HepG2 (cell line): ENCODE measurements around the gene MED9. TPM values are rescaled to one million over a fixed set of nuclear protein-coding genes. Genes with fewer than 3 reads are reported as not detected.

Experiments used
- AHR ChIP-seq: IDR thresholded peaks from 2 replicates; pipeline ENCODE4 v1.6.1; 2018; ENCODE audit warnings: missing genetic modification reagents, missing compliant biosample characterization
- FOXK2 ChIP-seq: fragments of 450-650 bp; IDR thresholded peaks from 2 replicates; pipeline ENCODE4 v1.6.1; 2016
- HMG20A ChIP-seq: IDR thresholded peaks from 2 replicates; pipeline ENCODE4 v1.6.1; 2016; ENCODE audit warnings: borderline replicate concordance
- KLF15 ChIP-seq: sonication (generic); formaldehyde crosslinking; IDR thresholded peaks from 2 replicates; pipeline ENCODE4 v1.8.1; 2023; ENCODE audit warnings: borderline replicate concordance, mild to moderate bottlenecking, inconsistent platforms, missing genetic modification reagents, mixed read lengths
- ONECUT2 ChIP-seq: sonication (generic); formaldehyde crosslinking; IDR thresholded peaks from 2 replicates; pipeline ENCODE4 v1.4.0; 2020; ENCODE audit warnings: missing genetic modification reagents
- SALL2 ChIP-seq: sonication (generic); formaldehyde crosslinking; IDR thresholded peaks from 2 replicates; pipeline ENCODE4 v1.8.1; 2023; ENCODE audit warnings: mild to moderate bottlenecking, missing genetic modification reagents, inconsistent platforms
- SETDB1 ChIP-seq: sonication (generic); formaldehyde crosslinking; IDR thresholded peaks from 2 replicates; pipeline ENCODE4 v1.5.1; 2020; ENCODE audit warnings: missing genetic modification reagents, mild to moderate bottlenecking, borderline replicate concordance
- TOPORS ChIP-seq: sonication (generic); formaldehyde crosslinking; IDR thresholded peaks from 2 replicates; pipeline ENCODE4 v1.8.0; 2023; ENCODE audit warnings: mild to moderate bottlenecking, missing genetic modification reagents
- ZKSCAN8 ChIP-seq: IDR thresholded peaks from 2 replicates; pipeline ENCODE4 v1.6.1; 2016; ENCODE audit warnings: borderline replicate concordance, missing genetic modification reagents, missing compliant biosample characterization
- ZNF329 ChIP-seq: sonication (generic); formaldehyde crosslinking; IDR thresholded peaks from 2 replicates; pipeline ENCODE4 v1.9.0; 2021; ENCODE audit warnings: low read depth, mild to moderate bottlenecking, missing genetic modification reagents
- ZNF484 ChIP-seq: sonication (generic); formaldehyde crosslinking; IDR thresholded peaks from 2 replicates; pipeline ENCODE4 v1.5.1; 2020; ENCODE audit warnings: mild to moderate bottlenecking, low read depth, missing genetic modification reagents, borderline replicate concordance
- ZNF660 ChIP-seq: sonication (generic); formaldehyde crosslinking; IDR thresholded peaks from 2 replicates; pipeline ENCODE4 v1.5.1; 2020; ENCODE audit warnings: mild to moderate bottlenecking, low read depth, missing genetic modification reagents, borderline replicate concordance
- polyA plus RNA-seq, 8 experiments: library from polyadenylated mRNA; depleted of rRNA in 3 of 8; stranded (reverse) in 7 of 8; unstranded in 1 of 8; fragments of >200 nt; fragmentation: Illumina TruSeq in 4 of 8; extraction: Trizol in 4 of 8; gene quantifications; 2 replicates each; pipeline versions ENCODE4 v1.2.1 to v1.2.3, GENCODE V29; 2011 to 2016; ENCODE audit warnings: low read depth in 4 of 8, missing spikeins in 1 of 8, mixed read lengths in 1 of 8; ENCODE audit not compliant: insufficient read depth in 1 of 8
- total RNA-seq, 5 experiments: library from RNA; depleted of rRNA; stranded (reverse); fragments of >200 nt; fragmentation: Illumina TruSeq; extraction: Trizol; gene quantifications; 2 replicates each; pipeline ENCODE4 v1.2.3, GENCODE V29; 2016; ENCODE audit warnings: low read depth in 1 of 5
- TF ChIP-seq, protein P1 (sequence below): sonication (generic); formaldehyde crosslinking; conservative IDR thresholded peaks from 2 replicates; pipeline ENCODE4 v1.4.0; 2020; ENCODE audit warnings: mild to moderate bottlenecking, missing genetic modification reagents, moderate library complexity
- TF ChIP-seq, protein P2 (sequence below): sonication (generic); formaldehyde crosslinking; IDR thresholded peaks from 2 replicates; pipeline ENCODE4 v1.4.0; 2020; ENCODE audit warnings: mild to moderate bottlenecking, missing genetic modification reagents
- TF ChIP-seq, protein P3 (sequence below): sonication (generic); formaldehyde crosslinking; IDR thresholded peaks from one replicate; pipeline ENCODE4 v1.5.1; 2020; ENCODE audit warnings: mild to moderate bottlenecking, missing genetic modification reagents; ENCODE audit errors: not compliant biosample characterization
- TF ChIP-seq, protein P4 (sequence below): sonication (generic); formaldehyde crosslinking; IDR thresholded peaks from 2 replicates; pipeline ENCODE4 v1.8.0; 2022; ENCODE audit warnings: missing genetic modification reagents, mild to moderate bottlenecking, borderline replicate concordance

MED9 gene
- total and polyA plus RNA-seq, 2 of the 13 experiments (the other 11 are each of a cell fraction or from before 2014, with no cell fraction given): 11.9 to 15.1 TPM

DNA sequence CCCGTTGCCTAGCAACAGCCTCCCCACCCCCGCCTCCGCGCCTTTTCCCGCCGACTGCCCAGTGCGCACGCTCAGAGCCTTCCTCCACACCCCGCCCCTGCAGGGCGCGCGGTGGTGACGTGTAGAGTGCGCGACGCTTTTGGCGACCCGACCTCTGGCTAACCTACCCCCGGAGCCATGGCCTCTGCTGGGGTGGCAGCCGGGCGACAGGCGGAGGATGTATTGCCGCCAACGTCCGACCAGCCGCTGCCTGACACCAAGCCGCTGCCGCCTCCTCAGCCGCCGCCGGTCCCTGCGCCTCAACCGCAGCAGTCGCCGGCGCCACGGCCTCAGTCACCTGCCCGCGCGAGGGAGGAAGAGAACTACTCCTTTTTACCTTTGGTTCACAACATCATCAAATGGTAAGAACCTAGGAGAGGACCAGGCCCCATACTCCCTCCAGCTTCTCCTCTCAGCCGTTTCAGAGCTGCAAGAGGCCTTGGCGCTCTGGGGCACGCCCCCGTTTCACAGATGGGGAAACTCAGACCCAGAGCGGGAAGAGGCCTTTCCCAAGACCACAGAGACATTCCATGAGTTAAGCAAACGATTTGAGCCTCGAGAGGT lies at the start of gene MED9 (continued):
- TF ChIP-seq, protein P1, sequence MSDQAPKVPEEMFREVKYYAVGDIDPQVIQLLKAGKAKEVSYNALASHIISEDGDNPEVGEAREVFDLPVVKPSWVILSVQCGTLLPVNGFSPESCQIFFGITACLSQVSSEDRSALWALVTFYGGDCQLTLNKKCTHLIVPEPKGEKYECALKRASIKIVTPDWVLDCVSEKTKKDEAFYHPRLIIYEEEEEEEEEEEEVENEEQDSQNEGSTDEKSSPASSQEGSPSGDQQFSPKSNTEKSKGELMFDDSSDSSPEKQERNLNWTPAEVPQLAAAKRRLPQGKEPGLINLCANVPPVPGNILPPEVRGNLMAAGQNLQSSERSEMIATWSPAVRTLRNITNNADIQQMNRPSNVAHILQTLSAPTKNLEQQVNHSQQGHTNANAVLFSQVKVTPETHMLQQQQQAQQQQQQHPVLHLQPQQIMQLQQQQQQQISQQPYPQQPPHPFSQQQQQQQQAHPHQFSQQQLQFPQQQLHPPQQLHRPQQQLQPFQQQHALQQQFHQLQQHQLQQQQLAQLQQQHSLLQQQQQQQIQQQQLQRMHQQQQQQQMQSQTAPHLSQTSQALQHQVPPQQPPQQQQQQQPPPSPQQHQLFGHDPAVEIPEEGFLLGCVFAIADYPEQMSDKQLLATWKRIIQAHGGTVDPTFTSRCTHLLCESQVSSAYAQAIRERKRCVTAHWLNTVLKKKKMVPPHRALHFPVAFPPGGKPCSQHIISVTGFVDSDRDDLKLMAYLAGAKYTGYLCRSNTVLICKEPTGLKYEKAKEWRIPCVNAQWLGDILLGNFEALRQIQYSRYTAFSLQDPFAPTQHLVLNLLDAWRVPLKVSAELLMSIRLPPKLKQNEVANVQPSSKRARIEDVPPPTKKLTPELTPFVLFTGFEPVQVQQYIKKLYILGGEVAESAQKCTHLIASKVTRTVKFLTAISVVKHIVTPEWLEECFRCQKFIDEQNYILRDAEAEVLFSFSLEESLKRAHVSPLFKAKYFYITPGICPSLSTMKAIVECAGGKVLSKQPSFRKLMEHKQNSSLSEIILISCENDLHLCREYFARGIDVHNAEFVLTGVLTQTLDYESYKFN (CRISPR knock-in tag): peak; percentile 29; the same call in 1 of the 2 replicates
- TF ChIP-seq ZNF329 (CRISPR knock-in tag): peak; percentile 79; the same call in 1 of the 2 replicates
- TF ChIP-seq KLF15 (CRISPR knock-in tag): no peak
- TF ChIP-seq AHR (CRISPR knock-in tag): no peak
- TF ChIP-seq ZKSCAN8 (CRISPR knock-in tag): peak; percentile 26; the same call in 1 of the 2 replicates
- TF ChIP-seq, protein P2, sequence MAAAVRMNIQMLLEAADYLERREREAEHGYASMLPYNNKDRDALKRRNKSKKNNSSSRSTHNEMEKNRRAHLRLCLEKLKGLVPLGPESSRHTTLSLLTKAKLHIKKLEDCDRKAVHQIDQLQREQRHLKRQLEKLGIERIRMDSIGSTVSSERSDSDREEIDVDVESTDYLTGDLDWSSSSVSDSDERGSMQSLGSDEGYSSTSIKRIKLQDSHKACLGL: 0 out of 2 replicates have a peak, but pooled peaks have one; percentile 25
- no peak for TF ChIP-seq FOXK2
- no peak for TF ChIP-seq ZNF484 (CRISPR knock-in tag)
- TF ChIP-seq, protein P3, sequence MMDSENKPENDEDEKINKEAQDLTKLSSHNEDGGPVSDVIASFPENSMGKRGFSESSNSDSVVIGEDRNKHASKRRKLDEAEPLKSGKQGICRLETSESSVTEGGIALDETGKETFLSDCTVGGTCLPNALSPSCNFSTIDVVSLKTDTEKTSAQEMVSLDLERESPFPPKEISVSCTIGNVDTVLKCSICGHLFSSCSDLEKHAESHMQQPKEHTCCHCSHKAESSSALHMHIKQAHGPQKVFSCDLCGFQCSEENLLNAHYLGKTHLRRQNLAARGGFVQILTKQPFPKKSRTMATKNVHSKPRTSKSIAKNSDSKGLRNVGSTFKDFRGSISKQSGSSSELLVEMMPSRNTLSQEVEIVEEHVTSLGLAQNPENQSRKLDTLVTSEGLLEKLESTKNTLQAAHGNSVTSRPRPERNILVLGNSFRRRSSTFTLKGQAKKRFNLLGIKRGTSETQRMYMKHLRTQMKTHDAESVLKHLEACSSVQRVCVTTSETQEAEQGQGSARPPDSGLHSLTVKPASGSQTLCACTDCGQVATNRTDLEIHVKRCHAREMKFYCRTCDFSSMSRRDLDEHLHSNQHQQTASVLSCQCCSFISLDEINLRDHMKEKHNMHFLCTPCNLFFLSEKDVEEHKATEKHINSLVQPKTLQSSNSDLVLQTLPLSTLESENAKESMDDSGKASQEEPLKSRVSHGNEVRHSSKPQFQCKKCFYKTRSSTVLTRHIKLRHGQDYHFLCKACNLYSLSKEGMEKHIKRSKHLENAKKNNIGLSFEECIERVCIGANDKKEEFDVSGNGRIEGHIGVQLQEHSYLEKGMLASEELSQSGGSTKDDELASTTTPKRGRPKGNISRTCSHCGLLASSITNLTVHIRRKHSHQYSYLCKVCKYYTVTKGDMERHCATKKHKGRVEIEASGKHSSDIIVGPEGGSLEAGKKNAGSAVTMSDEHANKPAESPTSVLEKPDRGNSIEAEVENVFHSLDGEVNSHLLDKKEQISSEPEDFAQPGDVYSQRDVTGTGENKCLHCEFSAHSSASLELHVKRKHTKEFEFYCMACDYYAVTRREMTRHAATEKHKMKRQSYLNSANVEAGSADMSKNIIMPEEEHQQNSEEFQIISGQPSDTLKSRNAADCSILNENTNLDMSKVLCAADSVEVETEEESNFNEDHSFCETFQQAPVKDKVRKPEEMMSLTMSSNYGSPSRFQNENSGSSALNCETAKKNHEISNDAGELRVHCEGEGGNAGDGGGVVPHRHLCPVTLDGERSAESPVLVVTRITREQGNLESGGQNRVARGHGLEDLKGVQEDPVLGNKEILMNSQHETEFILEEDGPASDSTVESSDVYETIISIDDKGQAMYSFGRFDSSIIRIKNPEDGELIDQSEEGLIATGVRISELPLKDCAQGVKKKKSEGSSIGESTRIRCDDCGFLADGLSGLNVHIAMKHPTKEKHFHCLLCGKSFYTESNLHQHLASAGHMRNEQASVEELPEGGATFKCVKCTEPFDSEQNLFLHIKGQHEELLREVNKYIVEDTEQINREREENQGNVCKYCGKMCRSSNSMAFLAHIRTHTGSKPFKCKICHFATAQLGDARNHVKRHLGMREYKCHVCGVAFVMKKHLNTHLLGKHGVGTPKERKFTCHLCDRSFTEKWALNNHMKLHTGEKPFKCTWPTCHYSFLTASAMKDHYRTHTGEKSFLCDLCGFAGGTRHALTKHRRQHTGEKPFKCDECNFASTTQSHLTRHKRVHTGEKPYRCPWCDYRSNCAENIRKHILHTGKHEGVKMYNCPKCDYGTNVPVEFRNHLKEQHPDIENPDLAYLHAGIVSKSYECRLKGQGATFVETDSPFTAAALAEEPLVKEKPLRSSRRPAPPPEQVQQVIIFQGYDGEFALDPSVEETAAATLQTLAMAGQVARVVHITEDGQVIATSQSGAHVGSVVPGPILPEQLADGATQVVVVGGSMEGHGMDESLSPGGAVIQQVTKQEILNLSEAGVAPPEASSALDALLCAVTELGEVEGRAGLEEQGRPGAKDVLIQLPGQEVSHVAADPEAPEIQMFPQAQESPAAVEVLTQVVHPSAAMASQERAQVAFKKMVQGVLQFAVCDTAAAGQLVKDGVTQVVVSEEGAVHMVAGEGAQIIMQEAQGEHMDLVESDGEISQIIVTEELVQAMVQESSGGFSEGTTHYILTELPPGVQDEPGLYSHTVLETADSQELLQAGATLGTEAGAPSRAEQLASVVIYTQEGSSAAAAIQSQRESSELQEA (CRISPR knock-in tag): peak; percentile 68
- TF ChIP-seq SALL2 (CRISPR knock-in tag): peak; percentile 90
- no peak for TF ChIP-seq ZNF660
- TF ChIP-seq HMG20A: no peak
- TF ChIP-seq SETDB1 (CRISPR knock-in tag): no peak
- TF ChIP-seq, protein P4, sequence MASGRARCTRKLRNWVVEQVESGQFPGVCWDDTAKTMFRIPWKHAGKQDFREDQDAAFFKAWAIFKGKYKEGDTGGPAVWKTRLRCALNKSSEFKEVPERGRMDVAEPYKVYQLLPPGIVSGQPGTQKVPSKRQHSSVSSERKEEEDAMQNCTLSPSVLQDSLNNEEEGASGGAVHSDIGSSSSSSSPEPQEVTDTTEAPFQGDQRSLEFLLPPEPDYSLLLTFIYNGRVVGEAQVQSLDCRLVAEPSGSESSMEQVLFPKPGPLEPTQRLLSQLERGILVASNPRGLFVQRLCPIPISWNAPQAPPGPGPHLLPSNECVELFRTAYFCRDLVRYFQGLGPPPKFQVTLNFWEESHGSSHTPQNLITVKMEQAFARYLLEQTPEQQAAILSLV (CRISPR knock-in tag): peak; percentile 88; the same call in 1 of the 2 replicates
- peak; percentile 55; the same call in 1 of the 2 replicates for TF ChIP-seq TOPORS (CRISPR knock-in tag)
- TF ChIP-seq ONECUT2: no peak
